Measurements from ENCODE around the gene SHOX.
"Not testable (repeated sequence)": the region's sequence is repeated elsewhere in the genome, so short reads cannot be mapped to it uniquely, and the experiment has no call there.

SHOX gene

GRCh38 chrX:637660-638481 lies 7.3 kb downstream of the SHOX start:
- no peak for DNase-seq (ENCODE audit: low spot score)

- no peak for DNase-seq (ENCODE audit: low spot score)
Measured at GRCh38 chrX:638482-639131, 8.0 kb downstream of the SHOX start.

GRCh38 chrX:639151-639550 lies 8.6 kb downstream of the SHOX start:
- no peak for DNase-seq (ENCODE audit: low spot score)

- DNase-seq (ENCODE audit: low spot score): no peak
Measured at GRCh38 chrX:640641-641040, 10.1 kb downstream of the SHOX start.

GRCh38 chrX:641671-642435 lies 11.3 kb downstream of the SHOX start:
- DNase-seq (ENCODE audit: low spot score): no peak

- DNase-seq (ENCODE audit: low spot score): no peak
Measured at GRCh38 chrX:642436-643240, 12.0 kb downstream of the SHOX start.

GRCh38 chrX:643241-643595 lies 12.6 kb downstream of the SHOX start:
- no peak for DNase-seq (ENCODE audit: low spot score)

- no peak for DNase-seq (ENCODE audit: low spot score)
Measured at GRCh38 chrX:643911-644303, 13.3 kb downstream of the SHOX start.

- no peak for DNase-seq (ENCODE audit: low spot score)
Measured at GRCh38 chrX:644304-645281, 14.0 kb downstream of the SHOX start.

- no peak for DNase-seq (ENCODE audit: low spot score)
Measured at GRCh38 chrX:646228-646495, 15.6 kb downstream of the SHOX start.

- DNase-seq (ENCODE audit: low spot score): no peak
Measured at GRCh38 chrX:646796-647195, 16.2 kb downstream of the SHOX start.

GRCh38 chrX:649166-649565 lies 18.6 kb downstream of the SHOX start:
- no peak for DNase-seq (ENCODE audit: low spot score)

GRCh38 chrX:650324-650723 lies 19.7 kb downstream of the SHOX start:
- no peak for DNase-seq (ENCODE audit: low spot score)

- DNase-seq (ENCODE audit: low spot score): no peak
Measured at GRCh38 chrX:650811-651210, 20.2 kb downstream of the SHOX start.

- DNase-seq (ENCODE audit: low spot score): not testable (repeated sequence)
Measured at GRCh38 chrX:651922-652321, 21.3 kb downstream of the SHOX start.

- DNase-seq (ENCODE audit: low spot score): no peak
Measured at GRCh38 chrX:652341-652741, 21.8 kb downstream of the SHOX start.

GRCh38 chrX:653306-653705 lies 22.7 kb downstream of the SHOX start:
- no peak for DNase-seq (ENCODE audit: low spot score)

GRCh38 chrX:661154-661553 lies 30.6 kb downstream of the SHOX start:
- DNase-seq (ENCODE audit: low spot score): no peak

- no peak for DNase-seq (ENCODE audit: low spot score)
Measured at GRCh38 chrX:662126-662525, 31.5 kb downstream of the SHOX start.

GRCh38 chrX:663841-664240 lies 33.2 kb downstream of the SHOX start:
- DNase-seq (ENCODE audit: low spot score): no peak

Data from SW480 (cell line).